HEK293 (cell line): Measurements from ENCODE around the gene NEIL3.

Experiments used
- CTCF ChIP-seq: fragments of 450-650 bp; formaldehyde crosslinking; IDR thresholded peaks from 2 replicates; pipeline ENCODE4 v1.5.1; 2016; ENCODE audit warnings: missing biosample characterization, missing genetic modification characterization
- OVOL3 ChIP-seq: fragments of 450-650 bp; formaldehyde crosslinking; IDR thresholded peaks from 2 replicates; pipeline ENCODE4 v1.5.1; 2016; ENCODE audit warnings: missing biosample characterization, missing genetic modification characterization
- ZBTB48 ChIP-seq: fragments of 450-650 bp; formaldehyde crosslinking; IDR thresholded peaks from 2 replicates; pipeline ENCODE4 v1.5.1; 2016; ENCODE audit warnings: missing biosample characterization, missing genetic modification characterization
- ZFP37 ChIP-seq: fragments of 450-650 bp; formaldehyde crosslinking; IDR thresholded peaks from 2 replicates; pipeline ENCODE4 v1.5.1; 2016; ENCODE audit warnings: missing biosample characterization, missing genetic modification characterization
- ZNF416 ChIP-seq: fragments of 450-650 bp; formaldehyde crosslinking; IDR thresholded peaks from 2 replicates; pipeline ENCODE4 v1.5.1; 2016; ENCODE audit warnings: missing biosample characterization, missing genetic modification characterization

- TF ChIP-seq CTCF (tag by site-specific recombination) = no peak
- no peak for TF ChIP-seq ZNF416
- TF ChIP-seq ZBTB48 (tag by site-specific recombination) = no peak
- no peak for TF ChIP-seq OVOL3 (tag by site-specific recombination)
- no peak for TF ChIP-seq ZFP37 (tag by site-specific recombination)
Observed at GRCh38 chr4:177404342-177404741, 94.7 kb downstream of the NEIL3 start.
